Measurements from ENCODE around the gene LYPD8.

DNA sequence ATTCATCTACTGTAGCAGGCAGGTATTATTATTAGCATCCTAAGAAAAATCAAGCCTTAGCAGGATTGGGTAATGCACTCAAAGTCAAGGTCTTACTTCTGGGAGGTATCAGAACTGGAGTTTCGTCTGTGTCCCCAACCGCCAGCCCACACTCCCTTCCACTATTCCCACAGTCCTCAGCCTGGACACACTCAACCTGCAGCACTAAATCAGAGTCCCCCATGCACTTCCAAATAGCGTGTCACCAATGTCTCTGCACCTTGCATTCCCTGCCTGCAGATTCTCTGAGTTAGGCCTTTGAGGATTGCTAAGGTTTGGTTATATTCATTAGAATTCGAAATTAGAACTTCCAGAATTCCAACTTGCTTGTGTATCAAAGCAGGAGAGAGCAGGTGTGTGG is 3.9 kb downstream of the LYPD8 start:
- TF ChIP-seq, protein P1, sequence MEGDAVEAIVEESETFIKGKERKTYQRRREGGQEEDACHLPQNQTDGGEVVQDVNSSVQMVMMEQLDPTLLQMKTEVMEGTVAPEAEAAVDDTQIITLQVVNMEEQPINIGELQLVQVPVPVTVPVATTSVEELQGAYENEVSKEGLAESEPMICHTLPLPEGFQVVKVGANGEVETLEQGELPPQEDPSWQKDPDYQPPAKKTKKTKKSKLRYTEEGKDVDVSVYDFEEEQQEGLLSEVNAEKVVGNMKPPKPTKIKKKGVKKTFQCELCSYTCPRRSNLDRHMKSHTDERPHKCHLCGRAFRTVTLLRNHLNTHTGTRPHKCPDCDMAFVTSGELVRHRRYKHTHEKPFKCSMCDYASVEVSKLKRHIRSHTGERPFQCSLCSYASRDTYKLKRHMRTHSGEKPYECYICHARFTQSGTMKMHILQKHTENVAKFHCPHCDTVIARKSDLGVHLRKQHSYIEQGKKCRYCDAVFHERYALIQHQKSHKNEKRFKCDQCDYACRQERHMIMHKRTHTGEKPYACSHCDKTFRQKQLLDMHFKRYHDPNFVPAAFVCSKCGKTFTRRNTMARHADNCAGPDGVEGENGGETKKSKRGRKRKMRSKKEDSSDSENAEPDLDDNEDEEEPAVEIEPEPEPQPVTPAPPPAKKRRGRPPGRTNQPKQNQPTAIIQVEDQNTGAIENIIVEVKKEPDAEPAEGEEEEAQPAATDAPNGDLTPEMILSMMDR (IDR thresholded peaks at IDR 0.05 in 4 of 5, conservative IDR thresholded peaks at IDR 0.05 in 1 of 5) = no peak
- no peak for TF ChIP-seq POLR2A (IDR thresholded peaks at IDR 0.05)
